ENCODE results near the gene CFAP74. TPM values are rescaled to one million over a fixed set of nuclear protein-coding genes. Genes with fewer than 3 reads are reported as not detected.

CFAP74 gene
- total and polyA plus RNA-seq, 2 of the 13 experiments (the other 11 are each of a cell fraction or from before 2014, with no cell fraction given): 0.27 to 0.62 TPM

GRCh38 chr1:2050793-2051682 lies 47.5 kb upstream of the CFAP74 start (continued):
- no peak for TF ChIP-seq ZNF274 (CRISPR knock-in tag; IDR thresholded peaks at IDR 0.05)
- no peak for TF ChIP-seq ZSCAN9 (CRISPR knock-in tag; IDR thresholded peaks at IDR 0.05; ENCODE audit: borderline replicate concordance)
- TF ChIP-seq AKNA (CRISPR knock-in tag; IDR thresholded peaks at IDR 0.05; ENCODE audit: borderline replicate concordance): no peak
- no peak for TF ChIP-seq TRAFD1 (CRISPR knock-in tag; IDR thresholded peaks at IDR 0.05; ENCODE audit: borderline replicate concordance)
- no peak for TF ChIP-seq MYNN (CRISPR knock-in tag; IDR thresholded peaks at IDR 0.05; ENCODE audit: low read depth)
- TF ChIP-seq ZNF563 (CRISPR knock-in tag; IDR thresholded peaks at IDR 0.05): no peak; the same call in 1 of the 2 replicates
- TF ChIP-seq ZNF687 (CRISPR knock-in tag; IDR thresholded peaks at IDR 0.05): peak; percentile 40
- no peak for TF ChIP-seq KLF6 (CRISPR knock-in tag; IDR thresholded peaks at IDR 0.05)
- no peak for TF ChIP-seq SMAD1 (CRISPR knock-in tag; IDR thresholded peaks at IDR 0.05; ENCODE audit: borderline replicate concordance, low read depth)
- TF ChIP-seq BATF2 (CRISPR knock-in tag; IDR thresholded peaks at IDR 0.05): no peak; the same call in 1 of the 2 replicates
- no peak for TF ChIP-seq ZNF33B (CRISPR knock-in tag; IDR thresholded peaks at IDR 0.05)
- TF ChIP-seq NFIB (CRISPR knock-in tag; IDR thresholded peaks at IDR 0.05; ENCODE audit: borderline replicate concordance): no peak
- TF ChIP-seq CEBPG (CRISPR knock-in tag; IDR thresholded peaks at IDR 0.05): no peak
- TF ChIP-seq HES4 (CRISPR knock-in tag; IDR thresholded peaks at IDR 0.05; ENCODE audit: borderline replicate concordance): peak; percentile 48; the same call in 1 of the 2 replicates
- no peak for TF ChIP-seq ZNF761 (CRISPR knock-in tag; conservative IDR thresholded peaks at IDR 0.05)
- no peak for TF ChIP-seq NFE2L2 (IDR thresholded peaks at IDR 0.05; ENCODE audit: low read length)
- TF ChIP-seq PAF1 (CRISPR knock-in tag; IDR thresholded peaks at IDR 0.05): no peak
- no peak for TF ChIP-seq FOXJ3 (CRISPR knock-in tag; IDR thresholded peaks at IDR 0.05; ENCODE audit: borderline replicate concordance)

All from HepG2 (cell line).